ENCODE data around the gene ATPAF2.

ATPAF2 gene

GRCh38 chr17:17993366-17993765 lies 45.6 kb downstream of the ATPAF2 start:
- Histone ChIP-seq H3K9me3 (ENCODE audit: control insufficient read depth, low read depth, low read length) (no peaks in the 10 kb centered on the region), H3K4me3 (ENCODE audit: low read length) (no peak overlapping the region), H3K4me1 (ENCODE audit: control insufficient read depth, low read depth, low read length) (no peaks in the 10 kb centered on the region), H3K36me3 (ENCODE audit: control insufficient read depth, low read depth, low read length) (no peaks in the 10 kb centered on the region), H3K27me3 (ENCODE audit: control insufficient read depth, insufficient read depth, low read length) (no peaks in the 10 kb centered on the region), H3K27ac (ENCODE audit: low read length) (no peak overlapping the region), H3K9ac (ENCODE audit: low read length) (no peak overlapping the region)

- no peak overlapping the region for H3K27ac ChIP-seq (ENCODE audit: low read length)
- no peaks in the 10 kb centered on the region for H3K27me3 ChIP-seq (ENCODE audit: control insufficient read depth, insufficient read depth, low read length)
- H3K9me3 ChIP-seq (ENCODE audit: control insufficient read depth, low read depth, low read length): no peaks in the 10 kb centered on the region
- no peaks in the 10 kb centered on the region for H3K36me3 ChIP-seq (ENCODE audit: control insufficient read depth, low read depth, low read length)
- H3K4me1 ChIP-seq (ENCODE audit: control insufficient read depth, low read depth, low read length): no peaks in the 10 kb centered on the region
- no peak overlapping the region for H3K4me3 ChIP-seq (ENCODE audit: low read length)
- no peak overlapping the region for H3K9ac ChIP-seq (ENCODE audit: low read length)
Observed at GRCh38 chr17:17990282-17990681, 48.7 kb downstream of the ATPAF2 start.

GRCh38 chr17:17989618-17990017 lies 49.4 kb downstream of the ATPAF2 start:
- Histone ChIP-seq H3K4me1 (ENCODE audit: control insufficient read depth, low read depth, low read length) (no peaks in the 10 kb centered on the region), H3K27ac (ENCODE audit: low read length) (no peak overlapping the region)

GRCh38 chr17:17989081-17989480 lies 49.9 kb downstream of the ATPAF2 start:
- H3K27me3 ChIP-seq (ENCODE audit: control insufficient read depth, insufficient read depth, low read length): no peaks in the 10 kb centered on the region
- no peaks in the 10 kb centered on the region for H3K4me1 ChIP-seq (ENCODE audit: control insufficient read depth, low read depth, low read length)
- H3K36me3 ChIP-seq (ENCODE audit: control insufficient read depth, low read depth, low read length): no peaks in the 10 kb centered on the region
- no peak overlapping the region for H3K27ac ChIP-seq (ENCODE audit: low read length)
- H3K4me3 ChIP-seq (ENCODE audit: low read length): no peak overlapping the region
- no peaks in the 10 kb centered on the region for H3K9me3 ChIP-seq (ENCODE audit: control insufficient read depth, low read depth, low read length)
- H3K9ac ChIP-seq (ENCODE audit: low read length): no peak overlapping the region

More at GRCh38 chr17:17989618-17990017, 49.4 kb downstream of the ATPAF2 start:
- no peak overlapping the region for H3K9ac ChIP-seq (ENCODE audit: low read length)
- H3K4me3 ChIP-seq (ENCODE audit: low read length): no peak overlapping the region
- no peaks in the 10 kb centered on the region for H3K36me3 ChIP-seq (ENCODE audit: control insufficient read depth, low read depth, low read length)
- no peaks in the 10 kb centered on the region for H3K27me3 ChIP-seq (ENCODE audit: control insufficient read depth, insufficient read depth, low read length)
- no peaks in the 10 kb centered on the region for H3K9me3 ChIP-seq (ENCODE audit: control insufficient read depth, low read depth, low read length)

- H3K4me3 ChIP-seq (ENCODE audit: low read length): no peak overlapping the region
- no peaks in the 10 kb centered on the region for H3K9me3 ChIP-seq (ENCODE audit: control insufficient read depth, low read depth, low read length)
- no peaks in the 10 kb centered on the region for H3K36me3 ChIP-seq (ENCODE audit: control insufficient read depth, low read depth, low read length)
- no peak overlapping the region for H3K9ac ChIP-seq (ENCODE audit: low read length)
- no peaks in the 10 kb centered on the region for H3K4me1 ChIP-seq (ENCODE audit: control insufficient read depth, low read depth, low read length)
- no peaks in the 10 kb centered on the region for H3K27me3 ChIP-seq (ENCODE audit: control insufficient read depth, insufficient read depth, low read length)
- no peak overlapping the region for H3K27ac ChIP-seq (ENCODE audit: low read length)
Observed at GRCh38 chr17:17988427-17988945, 50.5 kb downstream of the ATPAF2 start.

- Histone ChIP-seq H3K4me3 (ENCODE audit: low read length) (no peak overlapping the region), H3K27ac (ENCODE audit: low read length) (no peak overlapping the region), H3K9ac (ENCODE audit: low read length) (no peak overlapping the region), H3K36me3 (ENCODE audit: control insufficient read depth, low read depth, low read length) (no peaks in the 10 kb centered on the region), H3K27me3 (ENCODE audit: control insufficient read depth, insufficient read depth, low read length) (no peaks in the 10 kb centered on the region), H3K9me3 (ENCODE audit: control insufficient read depth, low read depth, low read length) (no peaks in the 10 kb centered on the region), H3K4me1 (ENCODE audit: control insufficient read depth, low read depth, low read length) (no peaks in the 10 kb centered on the region)
Observed at GRCh38 chr17:17987901-17988300, 51.1 kb downstream of the ATPAF2 start.

- H3K9me3 ChIP-seq (ENCODE audit: control insufficient read depth, low read depth, low read length): no peaks in the 10 kb centered on the region
Observed at GRCh38 chr17:17987187-17987896, 51.6 kb downstream of the ATPAF2 start.

GRCh38 chr17:17985555-17985954 lies 53.4 kb downstream of the ATPAF2 start:
- Histone ChIP-seq H3K4me3 (ENCODE audit: low read length) (no peak overlapping the region), H3K27ac (ENCODE audit: low read length) (no peak overlapping the region), H3K36me3 (ENCODE audit: control insufficient read depth, low read depth, low read length) (no peaks in the 10 kb centered on the region), H3K9ac (ENCODE audit: low read length) (no peak overlapping the region), H3K4me1 (ENCODE audit: control insufficient read depth, low read depth, low read length) (no peaks in the 10 kb centered on the region), H3K9me3 (ENCODE audit: control insufficient read depth, low read depth, low read length) (no peaks in the 10 kb centered on the region), H3K27me3 (ENCODE audit: control insufficient read depth, insufficient read depth, low read length) (no peaks in the 10 kb centered on the region)

More at GRCh38 chr17:17987187-17987896, 51.6 kb downstream of the ATPAF2 start:
- H3K9ac ChIP-seq (ENCODE audit: low read length): no peak overlapping the region
- no peaks in the 10 kb centered on the region for H3K36me3 ChIP-seq (ENCODE audit: control insufficient read depth, low read depth, low read length)
- H3K4me3 ChIP-seq (ENCODE audit: low read length): no peak overlapping the region
- H3K4me1 ChIP-seq (ENCODE audit: control insufficient read depth, low read depth, low read length): no peaks in the 10 kb centered on the region
- no peak overlapping the region for H3K27ac ChIP-seq (ENCODE audit: low read length)
- H3K27me3 ChIP-seq (ENCODE audit: control insufficient read depth, insufficient read depth, low read length): no peaks in the 10 kb centered on the region

GRCh38 chr17:17985153-17985552 lies 53.8 kb downstream of the ATPAF2 start:
- no peaks in the 10 kb centered on the region for H3K9me3 ChIP-seq (ENCODE audit: control insufficient read depth, low read depth, low read length)
- H3K27me3 ChIP-seq (ENCODE audit: control insufficient read depth, insufficient read depth, low read length): no peaks in the 10 kb centered on the region
- no peak overlapping the region for H3K4me3 ChIP-seq (ENCODE audit: low read length)
- no peaks in the 10 kb centered on the region for H3K4me1 ChIP-seq (ENCODE audit: control insufficient read depth, low read depth, low read length)
- no peak overlapping the region for H3K27ac ChIP-seq (ENCODE audit: low read length)
- no peak overlapping the region for H3K9ac ChIP-seq (ENCODE audit: low read length)
- H3K36me3 ChIP-seq (ENCODE audit: control insufficient read depth, low read depth, low read length): no peaks in the 10 kb centered on the region

GRCh38 chr17:17983776-17984175 lies 55.2 kb downstream of the ATPAF2 start:
- no peak overlapping the region for H3K27ac ChIP-seq (ENCODE audit: low read length)
- H3K9ac ChIP-seq (ENCODE audit: low read length): no peak overlapping the region
- H3K9me3 ChIP-seq (ENCODE audit: control insufficient read depth, low read depth, low read length): no peaks in the 10 kb centered on the region
- H3K4me1 ChIP-seq (ENCODE audit: control insufficient read depth, low read depth, low read length): no peaks in the 10 kb centered on the region
- H3K36me3 ChIP-seq (ENCODE audit: control insufficient read depth, low read depth, low read length): no peaks in the 10 kb centered on the region
- H3K27me3 ChIP-seq (ENCODE audit: control insufficient read depth, insufficient read depth, low read length): no peaks in the 10 kb centered on the region
- no peak overlapping the region for H3K4me3 ChIP-seq (ENCODE audit: low read length)

- Histone ChIP-seq H3K27me3 (ENCODE audit: control insufficient read depth, insufficient read depth, low read length) (no peaks in the 10 kb centered on the region), H3K9me3 (ENCODE audit: control insufficient read depth, low read depth, low read length) (no peaks in the 10 kb centered on the region), H3K9ac (ENCODE audit: low read length) (no peak overlapping the region), H3K36me3 (ENCODE audit: control insufficient read depth, low read depth, low read length) (no peaks in the 10 kb centered on the region), H3K4me1 (ENCODE audit: control insufficient read depth, low read depth, low read length) (no peaks in the 10 kb centered on the region), H3K4me3 (ENCODE audit: low read length) (no peak overlapping the region), H3K27ac (ENCODE audit: low read length) (no peak overlapping the region)
Observed at GRCh38 chr17:17983376-17983775, 55.6 kb downstream of the ATPAF2 start.

GRCh38 chr17:17982801-17983200 lies 56.2 kb downstream of the ATPAF2 start:
- Histone ChIP-seq H3K27me3 (ENCODE audit: control insufficient read depth, insufficient read depth, low read length) (no peaks in the 10 kb centered on the region), H3K9ac (ENCODE audit: low read length) (no peak overlapping the region), H3K9me3 (ENCODE audit: control insufficient read depth, low read depth, low read length) (no peaks in the 10 kb centered on the region), H3K36me3 (ENCODE audit: control insufficient read depth, low read depth, low read length) (no peaks in the 10 kb centered on the region), H3K4me1 (ENCODE audit: control insufficient read depth, low read depth, low read length) (no peaks in the 10 kb centered on the region), H3K27ac (ENCODE audit: low read length) (no peak overlapping the region), H3K4me3 (ENCODE audit: low read length) (no peak overlapping the region)

All from iPS-18a (cell line).